T-cell (primary cell): ENCODE measurements around the gene ARF1. TPM values are rescaled to one million over a fixed set of nuclear protein-coding genes. Genes with fewer than 3 reads are reported as not detected.
A peak's percentile ranks its signal among the peaks of the same experiment; 100 is the strongest.
"Not testable (repeated sequence)": the region's sequence is repeated elsewhere in the genome, so short reads cannot be mapped to it uniquely, and the experiment has no call there.

Source experiments
- ATAC-seq, 4 experiments: fragments of 200-7000 bp in 3 of 4; fragments of 150-1000 bp in 1 of 4; cut with Tn5 transposase; replicated peaks in 1 of 4; 1 replicate in 3 of 4; 2 replicates in 1 of 4; pipeline ENCODE4 v1.10.0; 2021; ENCODE audit warnings: moderate library complexity in 3 of 4, mild to moderate bottlenecking in 2 of 4, moderate number of reproducible peaks in 1 of 4
- CTCF ChIA-PET, 2 donors: fragments of 300-600 bp; sonication (Branson Sonifier 250); formaldehyde crosslinking; loops; one replicate each; lab custom pipeline; 2022; ENCODE audit warnings: antibody characterized with exemption in 2 of 2; lab: Charles Lee
- POLR2A ChIA-PET, 2 donors: fragments of 300-600 bp; sonication (Branson Sonifier 250); formaldehyde crosslinking; loops; one replicate each; lab custom pipeline; 2022; ENCODE audit warnings: antibody characterized with exemption in 2 of 2; lab: Charles Lee
- DNase-seq, 35 experiments: peaks; one replicate each; pipeline versions ENCODE4 v3.0.0 to v3.0.0-alpha.2; 2013 to 2023
- H3K27ac ChIP-seq: one replicate; pipeline ENCODE4 v1.5.1; 2013; ENCODE audit warnings: low read length
- H3K27me3 ChIP-seq, 2 experiments: replicated peaks in 1 of 2; 1 replicate in 1 of 2; 2 replicates in 1 of 2; pipeline versions ENCODE4 v1.6.1 to v1.7.0; 2013; ENCODE audit warnings: low read length in 1 of 2, mixed read lengths in 1 of 2; ENCODE audit not compliant: control insufficient read depth in 2 of 2, insufficient read depth in 2 of 2; ENCODE audit errors: extremely low read depth in 1 of 2
- H3K36me3 ChIP-seq, 2 donors: 1 replicate in 1 of 2; 2 replicates in 1 of 2; pipeline versions ENCODE4 v1.6.1 to v1.7.0; 2013; ENCODE audit warnings: low read length in 1 of 2; ENCODE audit not compliant: control insufficient read depth in 2 of 2, insufficient read depth in 1 of 2; ENCODE audit errors: extremely low read depth in 1 of 2
- H3K4me1 ChIP-seq, 2 experiments: 1 replicate in 1 of 2; 2 replicates in 1 of 2; pipeline versions ENCODE4 v1.6.1 to v1.7.0; 2013; ENCODE audit warnings: low read length in 2 of 2, mixed read lengths in 1 of 2; ENCODE audit not compliant: insufficient read depth in 2 of 2, control insufficient read depth in 1 of 2; ENCODE audit errors: extremely low read depth in 1 of 2
- H3K4me3 ChIP-seq, 2 donors: 1 replicate in 1 of 2; 2 replicates in 1 of 2; pipeline versions ENCODE4 v1.5.1 to v1.7.0; 2013; ENCODE audit warnings: mild to moderate bottlenecking in 2 of 2, low read length in 1 of 2, moderate library complexity in 1 of 2; ENCODE audit not compliant: control insufficient read depth in 1 of 2; ENCODE audit errors: extremely low read depth in 1 of 2
- H3K9me3 ChIP-seq: 2 replicates; pipeline ENCODE4 v1.7.0; 2013
- H3K27ac Mint-ChIP-seq, 2 donors: one replicate each; pipeline ENCODE4 v1.8.0; 2020 to 2021; ENCODE audit warnings: mild to moderate bottlenecking in 2 of 2, mixed read lengths in 2 of 2
- H3K27me3 Mint-ChIP-seq, 2 donors: one replicate each; pipeline ENCODE4 v1.8.0; 2021 to 2022; ENCODE audit warnings: mixed read lengths in 2 of 2
- H3K36me3 Mint-ChIP-seq: one replicate; pipeline ENCODE4 v1.8.0; 2021; ENCODE audit warnings: mixed read lengths
- H3K4me1 Mint-ChIP-seq, 3 donors: one replicate each; pipeline ENCODE4 v1.8.0; 2020 to 2022; ENCODE audit warnings: mixed read lengths in 3 of 3, mild to moderate bottlenecking in 1 of 3
- H3K4me3 Mint-ChIP-seq, 3 donors: one replicate each; pipeline ENCODE4 v1.8.0; 2020 to 2022; ENCODE audit warnings: mild to moderate bottlenecking in 3 of 3, mixed read lengths in 3 of 3, moderate library complexity in 3 of 3
- H3K9me3 Mint-ChIP-seq, 3 donors: one replicate each; pipeline ENCODE4 v1.8.0; 2020 to 2022; ENCODE audit warnings: mixed read lengths in 3 of 3
- WGBS: methylation state at CpG from one replicate; pipeline ENCODE4 v1.1.5; 2013; ENCODE audit warnings: missing lambda C conversion rate; ENCODE audit not compliant: insufficient coverage; 5-methylcytosine and 5-hydroxymethylcytosine counted together
- total RNA-seq, 35 experiments: library from RNA in 6 of 35; stranded (reverse) in 6 of 35; fragments of 120-200 nt in 1 of 35; gene quantifications; one replicate each; pipeline versions ENCODE4 v1.2.1 to v1.2.4 and lab custom pipeline; 2013 to 2026

Gene ARF1
- total RNA-seq, 5 donors from 2014 or later (not counting 1 experiment from before 2014, with no cell fraction given) = 232 to 309 (median 258) TPM

- no peaks in the 10 kb centered on the region for H3K9me3 Mint-ChIP-seq
- H3K27me3 Mint-ChIP-seq = no peaks in the 10 kb centered on the region
- WGBS = under 1% methylated on average over 63 of the region's 66 CpGs
- Histone ChIP-seq H3K4me3 (peak within 1 kb of the TSS; percentile 86 to 100), H3K9me3 (no peaks in the 10 kb centered on the region), H3K36me3 (peaks cover 0 to 26% of the 10 kb centered on the region in 2 donors), H3K27ac (peak within 1 kb of the TSS; percentile 83), H3K27me3 (peaks cover 0 to 4% of the 10 kb centered on the region in 2 experiments), H3K4me1 (peaks cover 3 to 36% of the 10 kb centered on the region in 2 experiments)
- CTCF ChIA-PET = interaction anchor here (0.5 to 1.6 kb wide), 4 partner anchors 22 to 349 kb away, joined by 3 to 7 read pairs (median 4); partner anchors contain the start of gene ARF1 (in 1 of the 2)
- DNase-seq (peak; percentile 93 to 100 (median 97)), ATAC-seq (peak; percentile 91 to 98 (median 94))
- H3K36me3 Mint-ChIP-seq = peaks cover 8% of the 10 kb centered on the region
- peak within 1 kb of the TSS; percentile 79 to 93 (median 81) for H3K4me3 Mint-ChIP-seq
- peak within 1 kb of the TSS; percentile 85 to 87 for H3K27ac Mint-ChIP-seq
- POLR2A ChIA-PET = no interaction called here
- H3K4me1 Mint-ChIP-seq = peaks cover 21 to 31% (median 24%) of the 10 kb centered on the region in 3 donors
These were observed 26.8 kb downstream of the ARF1 start, which contains the start of gene MRPL55 for GRCh38 chr1:228109073-228109961. Gene MRPL55, minus strand, starts transcription at chr1:228109299. Its CDS starts 1,039 bp downstream, at chr1:228108260.

- DNase-seq = no peak
- 59% methylated on average over 15 of the region's 15 CpGs for WGBS
These were observed 27.5 kb downstream of the ARF1 start for GRCh38 chr1:228109962-228110488.

GRCh38 chr1:228110556-228110955 lies 28.0 kb downstream of the ARF1 start:
- no peaks in the 10 kb centered on the region for H3K9me3 Mint-ChIP-seq
- H3K9me3 ChIP-seq = no peaks in the 10 kb centered on the region
- 89% methylated on average over 4 of the region's 7 CpGs for WGBS
- H3K27me3 Mint-ChIP-seq = no peaks in the 10 kb centered on the region
- no peak overlapping the region for H3K4me3 ChIP-seq
- ATAC-seq (no peak), DNase-seq (no peak)
- H3K4me3 Mint-ChIP-seq = peak overlapping the region; percentile 13 to 79 (median 34)
- H3K4me1 Mint-ChIP-seq = peaks cover 12 to 25% (median 20%) of the 10 kb centered on the region in 3 donors
- no peak overlapping the region for H3K27ac ChIP-seq
- peaks cover 0 to 4% of the 10 kb centered on the region in 2 experiments for H3K27me3 ChIP-seq
- peaks cover 8% of the 10 kb centered on the region for H3K36me3 Mint-ChIP-seq
- POLR2A ChIA-PET = no interaction called here
- H3K4me1 ChIP-seq = peaks cover 3 to 28% of the 10 kb centered on the region in 2 experiments
- H3K36me3 ChIP-seq = peaks cover 0 to 23% of the 10 kb centered on the region in 2 donors
- H3K27ac Mint-ChIP-seq = no peak overlapping the region
- CTCF ChIA-PET = interaction anchor here in 1 of 2 donors (0.6 to 1.6 kb wide), 3 partner anchors 20 to 111 kb away, joined by 4 to 5 read pairs (median 5); partner anchors contain the start of gene ARF1

More at GRCh38 chr1:228109962-228110488, 27.5 kb downstream of the ARF1 start:
- Histone ChIP-seq H3K27ac (peak overlapping the region; percentile 83), H3K9me3 (no peaks in the 10 kb centered on the region), H3K4me3 (peak overlapping the region; percentile 73 to 100), H3K27me3 (peaks cover 0 to 4% of the 10 kb centered on the region in 2 experiments), H3K4me1 (peaks cover 3 to 29% of the 10 kb centered on the region in 2 experiments), H3K36me3 (peaks cover 0 to 26% of the 10 kb centered on the region in 2 donors)
- H3K9me3 Mint-ChIP-seq = no peaks in the 10 kb centered on the region
- no peak for ATAC-seq
- peaks cover 14 to 25% (median 20%) of the 10 kb centered on the region in 3 donors for H3K4me1 Mint-ChIP-seq
- H3K27ac Mint-ChIP-seq = peak overlapping the region; percentile 52 to 85
- H3K4me3 Mint-ChIP-seq = peak overlapping the region; percentile 79 to 93 (median 81)
- H3K36me3 Mint-ChIP-seq = peaks cover 8% of the 10 kb centered on the region
- no peaks in the 10 kb centered on the region for H3K27me3 Mint-ChIP-seq
- ChIA-PET POLR2A (no interaction called here), CTCF (interaction anchor here (0.5 to 1.6 kb wide), 6 partner anchors 21 to 348 kb away, joined by 3 to 7 read pairs (median 4); partner anchors contain the start of gene ARF1 (in 1 of the 2))

- DNase-seq, H3K9me3 ChIP-seq, POLR2A ChIA-PET, H3K4me3 ChIP-seq, H3K27me3 ChIP-seq, H3K36me3 Mint-ChIP-seq, ATAC-seq, H3K27ac Mint-ChIP-seq, H3K4me3 Mint-ChIP-seq, H3K9me3 Mint-ChIP-seq, H3K27me3 Mint-ChIP-seq, H3K27ac ChIP-seq: not testable (repeated sequence)
- H3K36me3 ChIP-seq = peaks cover 0 to 16% of the 10 kb centered on the region in 2 donors
- 100% methylated on average over 2 of the region's 6 CpGs for WGBS
- CTCF ChIA-PET = interaction anchor here in 1 of 2 donors (1.4 kb wide), 1 partner anchor 19 kb away, joined by 5 read pairs; no protein-coding TSS in a partner anchor
- peaks cover 3 to 28% of the 10 kb centered on the region in 2 experiments for H3K4me1 ChIP-seq
- peaks cover 12 to 25% (median 20%) of the 10 kb centered on the region in 3 donors for H3K4me1 Mint-ChIP-seq
These were observed 28.8 kb downstream of the ARF1 start for GRCh38 chr1:228111315-228111714.

GRCh38 chr1:228112167-228112566 lies 29.7 kb downstream of the ARF1 start:
- no peak overlapping the region for H3K27ac ChIP-seq
- ATAC-seq (no peak), DNase-seq (no peak)
- Mint-ChIP-seq H3K27me3 (no peaks in the 10 kb centered on the region), H3K4me3 (no peak overlapping the region), H3K36me3 (no peaks in the 10 kb centered on the region), H3K27ac (no peak overlapping the region), H3K9me3 (no peaks in the 10 kb centered on the region), H3K4me1 (peaks cover 6 to 23% (median 19%) of the 10 kb centered on the region in 3 donors)
- H3K9me3 ChIP-seq = no peaks in the 10 kb centered on the region
- POLR2A ChIA-PET = no interaction called here
- no peak overlapping the region for H3K4me3 ChIP-seq
- CTCF ChIA-PET = interaction anchor here in 1 of 2 donors (0.6 kb wide), 1 partner anchor 1230 kb away, joined by 3 read pairs; no protein-coding TSS in a partner anchor
- WGBS = 76% methylated on average over 4 of the region's 7 CpGs
- peaks cover 0 to 7% of the 10 kb centered on the region in 2 donors for H3K36me3 ChIP-seq
- H3K4me1 ChIP-seq = peaks cover 3 to 28% of the 10 kb centered on the region in 2 experiments
- H3K27me3 ChIP-seq = peaks cover 0 to 6% of the 10 kb centered on the region in 2 experiments

GRCh38 chr1:228112617-228113016 lies 30.1 kb downstream of the ARF1 start:
- no peaks in the 10 kb centered on the region for H3K27me3 Mint-ChIP-seq
- ATAC-seq = no peak
- CTCF ChIA-PET = interaction anchor here in 1 of 2 donors (0.6 kb wide), 1 partner anchor 1229 kb away, joined by 3 read pairs; no protein-coding TSS in a partner anchor

More at GRCh38 chr1:228112617-228113016, 30.1 kb downstream of the ARF1 start:
- peaks cover 3 to 24% of the 10 kb centered on the region in 2 experiments for H3K4me1 ChIP-seq
- H3K36me3 Mint-ChIP-seq = no peaks in the 10 kb centered on the region
- H3K9me3 Mint-ChIP-seq = no peaks in the 10 kb centered on the region
- peaks cover 3 to 20% (median 18%) of the 10 kb centered on the region in 3 donors for H3K4me1 Mint-ChIP-seq
- no peak overlapping the region for H3K4me3 ChIP-seq
- H3K4me3 Mint-ChIP-seq = no peak overlapping the region
- H3K9me3 ChIP-seq = no peaks in the 10 kb centered on the region
- H3K27ac Mint-ChIP-seq = no peak overlapping the region
- DNase-seq = no peak
- H3K27me3 ChIP-seq = peaks cover 0 to 6% of the 10 kb centered on the region in 2 experiments
- no CpG with 5 or more reads among the region's 1 CpG for WGBS
- peaks cover 0 to 2% of the 10 kb centered on the region in 2 donors for H3K36me3 ChIP-seq
- H3K27ac ChIP-seq = no peak overlapping the region
- POLR2A ChIA-PET = no interaction called here
